ENCODE data around the gene ACOT11.
A peak's percentile ranks its signal among the peaks of the same experiment; 100 is the strongest.

ACOT11 gene

DNA sequence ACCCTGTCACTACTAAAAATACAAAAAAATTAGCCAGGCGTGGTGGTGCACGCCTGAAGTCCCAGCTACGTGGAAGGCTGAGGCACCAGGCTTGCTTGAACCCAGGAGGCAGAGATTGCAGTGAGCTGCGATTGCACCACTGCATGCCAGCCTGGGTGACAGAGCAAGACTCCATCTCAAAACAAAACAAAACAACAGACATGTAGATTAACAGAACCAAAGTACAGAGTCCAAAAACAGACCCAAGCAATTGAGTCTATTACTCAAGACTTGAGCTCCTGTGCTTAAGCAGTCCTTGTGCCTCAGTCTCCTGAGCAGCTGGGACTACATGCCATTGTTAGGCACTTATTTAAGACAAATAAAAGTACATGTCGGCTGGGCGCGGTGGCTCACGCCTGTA is 9.5 kb upstream of the ACOT11 start:
- no peak for DNase-seq

DNA sequence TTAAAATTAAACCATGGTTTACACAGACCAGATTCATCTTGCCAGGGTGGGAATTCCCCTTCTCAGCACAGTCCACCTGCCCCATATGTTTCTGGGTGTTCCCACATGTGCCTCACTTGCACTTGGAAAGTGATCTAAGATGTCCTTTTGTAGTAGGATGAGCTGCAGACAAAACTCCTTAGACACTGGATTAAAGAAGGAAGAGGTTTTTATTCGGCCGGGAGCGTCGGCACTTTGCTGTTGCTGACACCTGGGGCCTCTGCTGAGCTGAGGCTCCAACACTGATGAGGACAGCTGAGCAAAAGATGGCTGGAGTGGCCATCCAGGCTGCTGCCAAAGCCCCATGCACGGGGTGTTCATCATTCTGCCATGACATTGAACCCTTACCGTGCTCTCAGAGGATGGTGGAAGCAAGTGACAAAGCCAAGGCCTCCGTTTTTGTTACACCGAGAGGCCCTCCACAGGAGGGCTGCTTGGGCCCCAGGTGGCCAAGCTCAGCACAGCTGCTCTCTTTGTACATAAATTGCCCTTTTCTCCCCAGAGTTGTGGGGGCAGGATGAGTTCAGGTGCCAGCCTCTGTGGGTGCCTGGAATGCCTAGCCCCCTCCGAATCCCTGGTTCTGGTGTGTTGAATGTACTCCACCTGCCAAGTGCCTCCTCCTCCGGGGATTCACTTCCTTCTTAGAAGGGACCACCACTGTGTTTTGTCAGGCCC is 7.3 kb upstream of the ACOT11 start:
- DNase-seq = no peak

DNA sequence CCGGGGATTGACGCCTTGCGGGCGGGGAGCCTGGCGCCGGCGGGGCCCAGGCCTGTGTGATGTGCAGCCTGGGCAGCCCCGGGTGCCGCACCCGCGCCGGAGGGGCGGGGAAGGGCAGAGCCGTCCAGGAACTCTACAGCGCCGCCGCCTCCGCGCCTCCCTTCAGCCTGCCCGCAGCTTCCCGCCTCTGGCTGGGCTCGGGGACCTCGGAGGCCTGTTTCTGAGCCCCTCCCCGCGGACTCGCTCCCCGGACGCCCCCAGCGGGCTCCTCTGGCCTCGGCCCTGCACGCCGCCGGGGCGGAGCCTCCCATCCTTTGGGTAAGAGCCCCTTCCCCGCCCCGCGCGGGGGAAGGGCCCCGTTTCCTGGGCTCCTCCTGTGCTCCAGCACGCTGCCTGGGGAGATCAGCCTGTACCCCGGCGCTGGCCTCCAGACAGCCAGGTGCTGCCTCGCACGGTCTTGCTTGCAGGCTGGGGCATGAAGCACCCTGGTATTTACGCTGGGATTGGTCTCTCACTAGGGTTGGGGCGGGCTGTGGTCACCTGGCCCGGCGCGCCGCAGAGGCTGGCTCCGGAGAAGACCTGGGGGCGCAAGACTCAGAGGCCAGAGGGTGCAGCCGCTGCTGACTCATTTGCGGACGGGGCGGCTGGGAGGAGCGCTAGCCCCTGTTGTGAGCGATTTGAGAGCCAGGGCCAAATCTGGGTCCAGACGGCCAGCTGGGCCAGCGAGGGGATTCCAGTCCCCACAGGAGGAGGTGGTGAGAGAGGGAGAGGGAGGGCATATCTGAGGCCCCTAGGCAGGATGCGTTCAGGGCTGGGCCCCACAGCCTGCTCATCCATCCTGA is 5.7 kb upstream of the ACOT11 start:
- DNase-seq = peak; percentile 76 to 81

DNA sequence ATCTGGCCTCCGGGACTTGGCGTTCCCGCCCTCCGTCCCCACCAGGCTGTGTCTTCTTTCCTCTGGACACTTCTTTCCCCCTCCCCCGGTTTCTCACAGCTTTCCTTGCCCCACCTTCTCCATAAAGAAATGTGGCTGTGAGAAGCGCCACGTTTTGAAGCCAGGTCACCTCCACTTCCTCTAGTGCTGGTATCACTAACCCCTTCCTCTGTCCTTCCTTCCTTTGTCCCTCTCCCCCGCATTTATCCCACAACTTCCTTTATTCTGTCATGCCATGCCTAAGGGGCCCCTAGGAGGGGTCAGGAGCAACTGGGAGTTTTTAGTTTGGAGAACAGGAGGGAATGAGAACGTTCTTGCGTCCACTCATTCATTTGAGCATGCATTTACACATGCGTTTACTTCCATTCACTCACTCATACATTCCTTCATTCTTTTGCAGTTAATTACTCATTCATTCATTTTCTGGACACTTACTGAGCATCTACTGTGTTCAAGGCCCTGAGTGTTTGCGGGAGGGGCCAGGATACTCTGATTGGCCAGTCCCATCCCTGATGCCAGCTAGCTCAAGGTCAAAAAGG is 5.0 kb upstream of the ACOT11 start:
- no peak for DNase-seq

DNA sequence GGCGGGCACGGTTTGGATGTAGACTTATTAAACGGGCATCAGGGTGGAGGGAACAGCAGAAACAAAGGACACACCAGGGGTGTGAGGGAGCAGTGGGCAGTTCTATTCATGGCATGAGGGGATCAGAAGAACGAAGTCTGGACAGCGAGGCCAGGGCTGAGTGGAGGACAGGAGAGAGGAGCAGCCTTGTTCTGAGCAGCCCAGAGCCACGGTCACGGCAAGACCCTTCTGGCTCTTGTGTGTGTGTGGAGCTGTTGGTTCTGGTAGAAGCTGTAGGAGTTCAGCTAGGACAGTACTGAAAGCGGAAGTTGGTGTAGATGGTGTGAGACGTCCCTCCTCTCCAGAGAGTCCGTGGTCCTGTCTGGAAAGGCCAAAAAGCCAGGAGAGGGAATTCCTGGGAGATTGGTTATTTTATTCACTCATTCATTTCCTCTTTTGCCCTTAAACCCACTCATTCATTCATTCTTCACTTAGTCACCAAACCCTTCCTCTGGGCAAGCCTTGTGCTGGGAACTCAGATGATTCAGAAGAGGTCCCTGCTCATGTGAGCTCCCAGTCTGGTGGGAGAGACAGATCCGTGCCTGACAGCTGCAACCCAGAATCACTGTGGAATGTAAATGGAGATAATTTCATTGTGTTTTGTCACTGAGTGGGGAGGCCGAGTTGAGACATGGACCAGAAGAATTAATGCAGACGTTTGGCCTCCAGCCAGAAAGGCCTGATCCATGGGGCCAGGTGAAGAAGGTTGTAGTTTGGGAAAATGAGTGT is 4.1 kb upstream of the ACOT11 start:
- DNase-seq = no peak

DNA sequence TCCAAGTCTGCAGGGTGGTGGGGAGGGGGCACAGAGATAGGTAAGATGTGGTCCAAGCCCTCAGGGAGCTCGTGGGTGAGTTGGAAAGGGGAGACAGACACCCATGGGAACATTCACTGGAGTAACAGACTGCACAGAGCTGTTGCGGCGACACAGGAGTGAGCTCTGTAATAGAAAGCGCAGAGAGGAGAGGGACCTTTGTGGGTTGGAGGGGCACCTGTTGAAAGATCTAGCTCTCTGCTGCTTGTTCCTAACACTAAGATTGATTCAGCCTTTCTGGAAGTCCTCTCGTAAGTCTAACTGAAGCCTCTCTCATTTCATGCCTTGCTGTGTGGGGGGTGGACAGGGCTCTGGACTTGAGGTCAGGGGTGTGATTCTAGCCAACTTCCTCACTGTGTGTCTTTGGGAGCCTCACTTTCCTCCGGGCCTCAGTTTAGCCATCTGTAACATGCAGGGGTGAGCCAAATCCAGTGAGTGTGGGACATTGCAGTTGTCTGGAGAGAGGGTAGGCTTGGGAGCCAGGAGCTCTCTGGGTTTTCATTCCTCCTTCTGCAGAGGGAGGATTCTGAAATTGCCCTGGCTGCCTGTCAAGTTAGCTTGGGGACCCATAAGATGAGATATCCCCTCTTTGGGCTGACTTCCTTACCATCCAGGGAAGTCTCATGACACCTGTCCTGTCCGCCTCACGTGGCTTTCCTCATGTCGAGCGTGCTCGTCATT is 2.0 kb upstream of the ACOT11 start:
- no peak for DNase-seq

DNA sequence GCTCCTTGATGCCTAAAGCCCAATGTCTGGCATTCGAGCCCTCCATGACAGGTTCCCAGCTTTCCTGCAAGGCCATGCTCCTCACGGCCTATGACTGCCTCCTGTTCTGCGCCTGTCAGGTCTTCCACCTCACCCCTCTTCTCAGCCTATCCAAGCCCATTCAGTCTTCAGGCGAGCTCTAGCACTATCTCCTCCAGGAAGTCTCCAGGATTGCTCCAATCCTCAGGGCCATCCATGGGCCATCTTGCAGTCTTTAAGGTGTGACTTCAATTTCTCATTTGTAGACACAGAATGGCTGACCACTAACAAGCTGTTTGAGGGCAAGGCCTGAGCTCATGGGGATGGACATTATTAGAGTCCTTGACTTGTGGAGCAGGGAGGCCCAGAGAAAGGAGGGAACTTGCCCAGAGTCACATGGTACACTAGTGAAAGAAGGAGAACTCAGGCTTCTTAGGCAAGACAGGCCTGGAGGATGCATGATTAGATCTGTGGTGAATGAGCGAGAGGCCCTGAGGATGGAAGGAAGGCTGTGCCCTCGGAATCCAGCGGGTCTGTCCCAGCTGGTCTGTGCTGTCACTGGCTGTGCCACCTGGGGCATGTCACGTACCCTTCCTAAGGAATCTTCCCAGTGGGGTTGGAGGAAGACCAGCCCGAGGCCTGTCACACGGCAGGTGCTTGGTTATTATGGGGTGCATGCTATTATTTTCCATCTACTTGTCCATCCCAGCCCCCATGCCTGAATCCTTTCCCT is 1.2 kb upstream of the ACOT11 start:
- no peak for DNase-seq

DNA sequence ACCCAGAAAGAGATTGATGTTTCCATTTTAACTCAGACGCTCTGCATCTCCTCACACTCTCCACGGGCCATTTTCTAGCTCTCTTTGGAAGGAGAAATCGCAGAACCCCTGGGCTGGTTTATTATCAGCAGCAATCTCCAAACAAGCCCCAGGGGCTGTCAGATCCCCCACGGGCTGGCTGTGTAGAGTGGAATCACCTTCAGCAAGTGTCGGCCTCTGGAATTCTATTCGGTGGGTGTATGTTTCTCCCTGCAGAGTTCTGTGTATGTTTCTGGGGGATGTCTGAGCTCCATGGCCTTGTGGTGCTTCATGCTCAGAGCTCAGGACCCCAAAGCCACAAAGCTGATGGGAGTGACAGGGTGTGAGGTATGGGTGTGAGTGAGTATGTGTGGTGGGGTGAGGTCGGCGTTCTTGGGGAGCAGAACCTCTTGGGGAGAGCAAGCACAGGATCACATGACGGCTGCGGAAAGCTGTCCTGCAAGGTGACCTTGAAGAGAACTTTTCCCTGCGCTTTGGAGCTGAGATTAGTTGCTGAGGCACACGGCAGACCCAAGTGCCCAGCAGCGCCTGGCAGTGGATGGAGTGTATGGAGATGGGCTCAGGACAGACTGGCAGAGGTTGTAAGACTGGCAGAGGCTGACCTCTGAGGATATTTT is 489 bp downstream of the ACOT11 start:
- no peak for DNase-seq

DNA sequence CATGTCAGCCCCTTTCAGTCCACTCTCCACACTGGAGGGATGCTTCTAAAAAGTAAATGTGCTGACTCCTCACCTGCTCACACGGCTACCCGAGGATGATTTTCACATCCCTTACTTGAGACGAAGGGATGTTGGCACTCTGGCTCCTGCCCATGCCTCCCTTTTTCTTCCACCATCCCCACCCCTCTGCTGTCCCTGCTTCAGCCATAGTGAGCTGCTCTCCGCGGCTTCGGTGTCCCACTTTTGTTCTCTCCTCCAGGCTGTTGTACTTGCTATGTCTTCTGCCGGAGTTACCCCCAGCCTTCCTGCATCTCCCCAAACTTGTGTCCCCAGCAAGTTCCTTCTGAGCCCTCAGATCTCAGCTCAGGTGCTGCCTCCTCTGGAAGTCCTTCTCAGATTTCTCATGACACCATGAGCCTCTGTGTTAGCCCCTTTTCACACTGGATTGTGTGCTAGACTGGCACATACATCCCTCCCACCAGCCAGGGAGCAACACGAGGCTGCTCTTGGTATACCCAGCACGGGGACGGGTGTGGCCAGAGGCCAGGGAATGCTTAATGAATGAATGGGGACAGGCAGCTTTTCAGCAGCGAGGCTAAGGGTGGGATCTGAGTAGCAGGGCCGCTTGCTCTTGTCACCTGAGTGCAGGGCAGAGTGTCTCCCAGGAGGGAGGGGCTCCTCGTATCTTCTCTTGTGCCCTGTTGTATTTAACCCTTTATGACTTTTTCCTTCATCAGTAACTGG is 1.3 kb downstream of the ACOT11 start:
- DNase-seq = no peak

DNA sequence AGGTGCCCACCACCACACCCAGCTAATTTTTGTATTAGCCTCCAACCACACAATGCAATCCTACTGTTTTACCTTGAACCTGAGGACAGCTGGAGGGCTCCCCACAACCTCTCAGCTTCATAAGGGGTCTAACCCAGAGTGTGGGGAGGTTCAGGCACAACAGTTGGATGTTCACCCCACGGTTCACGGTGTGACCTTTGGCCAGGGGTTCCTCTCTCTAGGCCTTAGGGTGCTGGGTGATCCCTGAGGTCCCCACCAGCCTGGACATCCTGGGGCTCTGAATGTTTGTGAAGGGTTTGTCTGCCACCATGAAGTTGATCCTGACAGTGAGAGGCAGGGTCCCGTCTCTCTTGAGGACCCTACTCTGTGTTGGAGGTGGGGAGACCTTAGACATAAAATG is 3.9 kb downstream of the ACOT11 start:
- no peak for DNase-seq

DNA sequence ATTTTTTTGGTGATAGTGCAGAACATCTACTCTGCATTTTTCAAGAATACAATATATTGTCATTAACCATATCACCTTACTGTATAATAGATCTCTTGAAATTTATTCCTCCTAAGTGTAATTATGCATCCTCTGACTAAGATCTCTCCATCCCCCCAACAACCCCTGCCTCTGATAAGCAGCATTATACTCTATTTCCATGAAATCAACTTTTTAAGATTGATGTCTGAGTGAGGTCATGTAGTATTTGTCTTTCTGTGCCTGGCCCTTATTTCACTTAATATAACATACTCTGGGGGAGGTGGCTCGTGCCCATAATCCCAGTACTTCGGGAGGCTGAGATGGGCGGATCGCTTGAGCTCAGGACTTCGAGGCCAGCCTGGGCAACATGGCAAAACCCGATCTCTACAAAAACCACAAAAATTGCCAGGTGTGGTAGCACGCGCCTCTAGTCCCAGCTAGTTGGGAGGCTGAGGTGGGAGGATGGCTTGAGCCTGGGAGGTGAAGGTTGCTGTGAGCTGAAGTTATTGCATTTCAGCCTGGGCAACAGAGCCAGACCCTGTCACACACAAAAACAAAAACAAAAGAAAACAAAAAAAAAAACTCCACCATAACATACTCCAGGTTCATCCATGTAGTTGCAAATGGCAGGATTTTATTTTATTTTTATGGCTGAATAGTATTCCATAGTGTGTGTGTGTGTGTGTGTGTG is 5.7 kb downstream of the ACOT11 start:
- DNase-seq = no peak

DNA sequence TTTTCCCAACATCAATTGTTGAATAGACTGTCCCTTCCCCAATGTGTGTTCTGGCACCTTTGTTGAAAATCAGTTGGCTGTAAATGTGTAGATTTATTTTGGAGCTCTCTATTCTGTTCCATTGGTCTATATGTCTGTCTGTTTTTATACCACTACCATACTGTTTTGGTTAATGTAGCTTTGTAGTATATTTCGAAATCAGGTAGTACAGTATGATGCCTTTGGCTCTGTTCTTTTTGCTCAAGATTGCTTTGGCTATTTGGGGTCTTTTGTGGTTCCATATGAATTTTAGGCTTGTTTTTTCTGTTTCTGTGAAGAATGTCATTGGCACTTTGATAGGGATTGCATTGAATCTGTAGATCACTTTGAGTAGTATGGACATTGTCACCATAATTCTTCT is 8.1 kb downstream of the ACOT11 start:
- no peak for DNase-seq

DNA sequence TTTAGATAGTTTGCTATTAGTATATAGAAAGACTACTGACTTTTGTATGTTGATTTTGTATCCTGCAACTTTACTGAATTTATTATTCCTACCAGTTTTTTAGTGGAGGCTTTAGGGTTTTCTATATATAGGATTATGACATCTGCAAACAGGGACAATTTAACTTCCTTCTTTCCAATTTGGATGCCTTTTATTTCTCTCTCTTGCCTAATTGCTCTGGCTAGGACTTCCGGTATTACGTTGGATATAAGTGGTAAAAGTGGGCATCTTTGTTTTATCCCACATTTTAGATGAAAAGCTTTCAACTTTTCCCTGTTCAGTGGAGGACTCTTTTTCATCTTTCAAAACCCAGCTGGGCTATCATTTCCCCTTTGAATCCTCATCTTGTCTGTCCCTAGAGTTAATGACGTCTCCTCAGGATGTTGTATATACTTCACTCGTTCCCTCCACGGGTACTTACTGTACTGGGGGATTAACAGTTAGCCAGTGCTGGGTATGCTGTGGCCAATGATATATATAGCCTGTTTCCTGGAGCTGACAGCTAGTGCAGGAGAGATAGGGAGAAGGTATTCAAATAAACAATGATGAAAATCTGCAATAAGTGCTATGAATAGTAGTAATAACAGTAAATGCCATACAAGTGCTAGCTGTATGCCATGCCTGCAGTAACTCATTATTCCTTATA is 9.8 kb downstream of the ACOT11 start:
- no peak for DNase-seq

DNA sequence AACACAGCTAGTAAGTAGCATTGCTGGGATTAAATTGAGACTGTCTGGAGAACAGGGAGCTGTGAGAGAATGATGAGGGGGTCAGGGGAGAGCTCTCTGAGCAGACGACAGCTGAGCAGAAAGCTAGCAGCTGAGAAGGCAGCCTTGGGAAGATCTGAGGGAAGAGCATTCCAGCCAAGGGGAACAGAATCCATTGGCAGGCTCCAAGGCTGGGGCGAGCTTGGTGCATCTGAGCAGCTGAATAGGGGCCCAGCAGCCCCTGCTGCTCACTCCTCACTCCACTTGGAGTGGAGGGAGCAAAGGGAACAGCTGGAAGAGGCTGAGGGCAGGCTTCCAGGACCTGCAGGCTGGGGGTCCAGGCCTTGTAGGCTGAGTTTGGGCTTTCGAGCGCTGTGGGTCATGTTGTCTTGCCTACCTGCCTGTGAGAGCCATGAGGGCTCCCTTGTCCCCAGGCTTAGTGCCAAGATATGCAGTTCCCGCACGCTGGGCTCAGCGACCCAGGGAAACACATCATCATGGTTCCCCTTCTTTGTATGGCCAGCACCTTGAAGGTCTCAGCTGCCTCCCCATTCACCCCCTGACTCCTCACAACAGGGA is 10.5 kb downstream of the ACOT11 start:
- no peak for DNase-seq

DNA sequence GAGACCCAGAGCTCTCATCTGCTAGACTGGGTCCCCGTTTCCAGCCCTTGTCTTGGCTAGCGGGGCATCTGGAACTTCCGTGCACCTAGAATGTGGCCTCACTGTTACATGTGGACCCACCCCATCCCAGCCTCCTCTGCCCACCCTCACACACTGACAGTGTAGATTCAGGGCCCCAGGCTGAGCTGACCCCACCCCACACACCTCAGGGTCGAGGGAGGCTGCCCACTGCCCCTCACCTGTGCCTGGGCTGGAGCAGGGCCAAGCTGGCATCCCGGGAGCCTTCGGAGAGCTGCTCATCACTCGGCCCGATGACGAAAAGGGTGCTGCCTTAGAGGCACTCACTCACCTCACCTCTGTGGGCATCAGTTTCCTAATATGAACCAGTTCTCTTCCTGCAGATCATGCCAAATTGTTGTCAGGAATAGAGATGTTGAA is 11.1 kb downstream of the ACOT11 start:
- DNase-seq = no peak

DNA sequence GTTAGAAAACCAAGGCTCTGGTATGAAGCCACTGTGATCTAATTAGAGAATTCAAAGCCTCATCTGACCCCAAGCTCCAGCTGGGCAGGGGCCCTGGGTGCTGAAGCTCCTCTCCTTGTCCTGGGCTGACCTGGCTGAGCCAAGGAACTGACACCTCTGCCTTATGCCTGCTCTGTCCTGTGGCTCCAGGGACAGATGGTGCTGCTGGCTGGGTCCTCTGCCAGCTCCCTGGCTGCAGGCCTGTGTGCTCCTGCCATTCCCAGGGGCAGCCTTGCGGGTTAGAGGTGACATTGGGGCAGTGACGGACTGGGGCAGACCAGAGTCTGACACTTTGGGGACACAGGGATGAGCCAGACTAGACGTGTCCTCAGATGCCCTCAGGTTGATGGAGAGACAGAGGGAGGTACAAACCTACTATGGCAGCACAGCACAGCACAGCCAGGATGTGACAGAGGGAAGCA is 11.8 kb downstream of the ACOT11 start:
- DNase-seq = no peak

DNA sequence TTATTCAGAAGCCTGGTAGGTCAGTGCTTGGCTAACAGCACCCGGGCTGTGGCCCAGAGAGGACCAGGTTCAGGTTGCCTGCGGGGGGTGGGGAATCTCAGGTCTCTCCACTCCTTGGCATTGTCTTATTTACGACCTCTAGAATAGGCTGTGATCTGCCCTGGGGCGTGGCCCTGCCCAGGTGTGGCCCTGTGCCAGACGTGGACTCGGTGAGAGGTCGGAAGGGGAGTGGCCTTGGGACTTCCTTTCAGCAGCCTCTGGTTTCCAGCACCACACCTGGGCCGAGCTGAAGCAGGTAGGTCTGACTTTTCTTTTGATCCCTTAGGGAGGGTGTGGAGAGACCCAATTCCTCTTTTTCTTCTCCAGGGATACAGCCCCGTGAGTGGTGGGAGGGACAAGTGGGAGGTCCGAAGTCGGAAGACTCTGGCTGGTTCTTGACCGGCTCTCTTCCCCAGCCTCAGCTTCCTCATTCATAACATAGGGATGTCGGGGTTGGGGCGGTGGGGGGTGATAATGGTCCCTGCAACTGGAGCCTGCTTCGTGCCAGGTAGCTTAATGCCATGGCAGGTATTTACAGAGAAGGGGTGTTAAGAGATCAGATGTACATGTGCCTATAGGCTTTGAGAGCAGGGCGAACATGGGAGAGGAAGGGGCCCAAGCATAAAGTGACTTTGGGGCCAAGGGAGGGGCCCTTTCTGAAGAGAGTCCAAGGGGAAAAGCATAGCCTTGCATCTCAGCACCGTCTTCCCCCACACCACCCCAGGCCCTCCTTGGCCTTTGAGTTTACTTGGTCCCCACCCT is 16.5 kb downstream of the ACOT11 start:
- no peak for DNase-seq

DNA sequence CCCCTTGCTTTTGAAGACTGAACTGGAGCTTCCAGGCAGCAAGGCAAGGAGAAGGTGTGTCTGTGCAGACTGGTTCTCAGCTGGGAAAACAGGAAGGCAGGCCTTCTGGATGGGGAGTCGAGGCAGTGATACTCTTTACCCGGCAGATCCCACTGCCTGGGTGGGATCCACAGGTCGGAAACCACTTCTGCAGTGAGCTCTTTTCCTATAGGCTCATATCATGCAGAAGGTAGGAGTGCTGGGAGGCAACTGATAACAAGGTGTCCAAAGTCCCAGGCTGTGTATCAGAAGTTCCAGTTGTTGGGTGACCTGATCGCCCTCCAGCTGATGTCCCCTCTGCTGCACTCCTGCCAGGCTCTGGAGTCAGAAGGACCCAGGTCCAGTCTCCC is 17.1 kb downstream of the ACOT11 start:
- no peak for DNase-seq

Data from activated T-cell treated with anti-CD3 and anti-CD28 coated beads, Interleukin-2, amount 50 U/mL, for 48 hours (primary cell).